Measurements from ENCODE around the gene MEF2C.

The MEF2C gene

DNA sequence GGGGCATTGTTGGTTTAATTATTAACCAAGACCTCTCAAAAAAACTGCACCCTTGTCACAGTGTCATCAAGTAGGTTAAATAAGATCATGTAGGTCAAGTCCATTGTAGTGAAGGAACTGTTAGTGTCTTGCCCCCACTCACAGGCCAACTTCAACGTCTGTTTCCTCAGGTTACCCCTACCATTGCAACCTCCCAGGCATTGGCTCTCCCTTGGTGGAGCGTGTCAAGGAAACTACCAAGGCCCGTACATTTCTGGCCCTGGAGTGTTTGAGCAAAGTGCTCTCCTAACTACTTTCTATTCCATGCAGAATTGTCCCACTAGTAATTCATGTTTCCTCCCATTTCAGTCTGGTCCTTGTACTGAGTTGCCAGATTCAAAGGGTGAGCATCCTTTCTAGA is 167.5 kb downstream of the MEF2C start:
- Mint-ChIP-seq H3K4me1 (ENCODE audit: low read depth) (no peaks in the 10 kb centered on the region), H3K36me3 (ENCODE audit: low read depth) (no peaks in the 10 kb centered on the region), H3K27me3 (ENCODE audit: low read depth) (peaks cover 3% of the 10 kb centered on the region), H3K4me3 (no peak overlapping the region), H3K9me3 (no peaks in the 10 kb centered on the region), H3K27ac (no peak overlapping the region)

DNA sequence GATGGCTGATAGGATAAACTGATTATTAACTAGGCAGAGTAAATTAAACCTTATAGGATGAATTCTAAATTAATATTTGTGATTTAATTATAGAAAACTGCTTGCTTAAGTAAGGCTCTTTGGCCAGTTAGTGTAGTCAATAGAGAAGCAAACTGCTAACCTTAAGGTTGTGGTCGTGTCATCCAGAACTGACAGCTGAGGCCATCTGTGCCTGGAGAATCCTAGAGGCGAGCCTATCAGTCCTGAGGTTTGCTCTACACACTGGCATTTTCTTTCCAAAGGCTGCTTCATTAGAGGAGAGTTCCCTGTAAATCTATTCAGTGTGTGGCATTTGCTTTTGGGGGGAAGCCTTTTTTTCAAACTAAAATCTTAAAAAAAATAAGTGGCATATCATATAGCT is 169.2 kb downstream of the MEF2C start:
- Mint-ChIP-seq H3K9me3 (no peaks in the 10 kb centered on the region), H3K4me3 (no peak overlapping the region), H3K27ac (no peak overlapping the region), H3K4me1 (ENCODE audit: low read depth) (no peaks in the 10 kb centered on the region), H3K36me3 (ENCODE audit: low read depth) (no peaks in the 10 kb centered on the region), H3K27me3 (ENCODE audit: low read depth) (peaks cover 3% of the 10 kb centered on the region)

DNA sequence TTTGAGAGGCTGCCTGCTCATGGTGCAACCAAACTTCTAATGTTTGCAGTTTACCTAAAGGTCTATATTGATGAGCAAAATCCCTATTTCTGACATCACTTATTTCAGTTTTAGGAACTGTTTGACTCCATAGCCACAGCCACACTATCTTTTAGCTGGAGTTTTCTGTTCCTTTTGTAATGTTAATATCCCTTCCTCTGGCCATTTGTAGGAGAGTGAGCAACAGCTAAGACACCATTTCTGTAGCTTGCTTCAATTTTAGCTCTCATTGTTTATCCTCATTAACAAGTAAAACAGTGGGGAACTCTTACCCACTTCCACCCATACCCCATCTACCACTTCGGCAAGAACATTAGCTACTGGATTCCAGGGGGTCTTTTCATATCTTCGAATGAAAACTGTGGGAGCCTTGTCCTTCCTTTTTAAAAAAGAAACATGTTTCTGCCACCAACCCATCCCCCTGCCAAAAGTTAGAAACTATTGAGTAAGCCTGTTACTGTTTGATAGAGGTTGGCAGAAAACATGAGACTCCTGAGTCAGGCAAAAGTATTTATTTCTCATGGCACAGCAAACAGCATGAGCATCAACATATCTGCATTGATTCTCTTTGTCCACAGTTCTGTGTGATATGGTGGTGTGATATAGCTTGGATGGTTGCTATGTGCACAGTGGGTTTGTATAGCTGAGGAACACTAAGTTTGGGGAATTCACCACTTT is 174.1 kb downstream of the MEF2C start:
- no peak overlapping the region for H3K27ac Mint-ChIP-seq
- no peak overlapping the region for H3K4me3 Mint-ChIP-seq
- H3K36me3 Mint-ChIP-seq (ENCODE audit: low read depth): no peaks in the 10 kb centered on the region
- H3K27me3 Mint-ChIP-seq (ENCODE audit: low read depth): no peaks in the 10 kb centered on the region
- H3K9me3 Mint-ChIP-seq: no peaks in the 10 kb centered on the region
- H3K4me1 Mint-ChIP-seq (ENCODE audit: low read depth): no peaks in the 10 kb centered on the region

DNA sequence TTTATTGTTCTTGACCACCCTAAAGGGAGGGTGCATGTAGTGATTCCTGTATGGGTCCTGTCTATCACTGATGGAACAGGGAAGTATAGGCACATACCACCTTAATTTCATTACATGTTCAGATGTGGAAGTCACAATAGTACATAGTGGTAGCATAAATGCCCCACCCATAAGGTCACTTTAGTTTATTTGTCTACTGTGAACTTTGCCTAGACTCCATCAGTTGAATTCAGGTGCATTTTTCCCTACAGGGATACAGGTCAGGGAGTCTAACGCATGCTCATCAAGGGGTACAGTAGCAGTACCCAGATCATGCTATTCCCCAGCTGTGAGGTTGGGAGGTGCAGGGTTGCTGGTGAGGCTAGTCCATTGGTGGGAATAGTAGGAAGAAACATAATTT is 175.0 kb downstream of the MEF2C start:
- H3K27ac Mint-ChIP-seq: no peak overlapping the region
- no peaks in the 10 kb centered on the region for H3K36me3 Mint-ChIP-seq (ENCODE audit: low read depth)
- H3K4me3 Mint-ChIP-seq: no peak overlapping the region
- no peaks in the 10 kb centered on the region for H3K9me3 Mint-ChIP-seq
- no peaks in the 10 kb centered on the region for H3K4me1 Mint-ChIP-seq (ENCODE audit: low read depth)
- H3K27me3 Mint-ChIP-seq (ENCODE audit: low read depth): no peaks in the 10 kb centered on the region

DNA sequence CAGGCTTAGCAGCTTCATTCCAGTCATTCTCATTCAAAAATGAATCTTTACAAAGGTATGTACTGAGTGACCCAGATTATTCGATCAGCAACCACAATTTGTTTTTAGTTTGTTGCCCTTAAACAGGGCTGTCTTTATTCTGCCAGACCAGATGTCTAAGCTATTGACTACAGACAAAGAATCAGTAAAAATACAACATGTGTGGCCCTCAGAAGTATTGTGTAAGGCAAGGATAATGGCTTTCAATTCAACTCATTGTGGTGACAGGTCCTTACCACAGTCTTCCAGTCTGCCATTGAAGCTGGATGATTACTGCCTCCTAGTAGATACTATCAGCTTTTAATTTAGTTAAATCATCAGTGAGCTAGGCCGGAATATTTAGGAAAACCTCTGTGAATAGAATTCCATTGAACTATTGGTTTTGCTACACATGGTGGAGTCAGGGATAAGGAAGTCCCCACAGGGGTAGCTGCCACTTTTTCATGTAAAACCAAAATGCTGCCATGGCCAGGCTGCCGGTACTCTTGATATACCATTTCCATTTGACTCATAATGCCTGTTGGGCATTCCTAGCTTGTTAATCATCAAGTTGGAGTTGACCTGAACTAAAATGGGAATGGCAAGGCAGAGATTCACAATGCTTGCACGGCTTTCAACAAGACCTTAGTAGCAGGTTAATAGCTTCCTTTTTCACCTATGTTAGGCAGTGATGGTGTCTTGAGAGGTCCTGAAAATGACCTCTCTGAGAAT is 175.6 kb downstream of the MEF2C start:
- Mint-ChIP-seq H3K36me3 (ENCODE audit: low read depth) (no peaks in the 10 kb centered on the region), H3K4me3 (no peak overlapping the region), H3K27ac (no peak overlapping the region), H3K4me1 (ENCODE audit: low read depth) (no peaks in the 10 kb centered on the region), H3K27me3 (ENCODE audit: low read depth) (no peaks in the 10 kb centered on the region), H3K9me3 (no peaks in the 10 kb centered on the region)

DNA sequence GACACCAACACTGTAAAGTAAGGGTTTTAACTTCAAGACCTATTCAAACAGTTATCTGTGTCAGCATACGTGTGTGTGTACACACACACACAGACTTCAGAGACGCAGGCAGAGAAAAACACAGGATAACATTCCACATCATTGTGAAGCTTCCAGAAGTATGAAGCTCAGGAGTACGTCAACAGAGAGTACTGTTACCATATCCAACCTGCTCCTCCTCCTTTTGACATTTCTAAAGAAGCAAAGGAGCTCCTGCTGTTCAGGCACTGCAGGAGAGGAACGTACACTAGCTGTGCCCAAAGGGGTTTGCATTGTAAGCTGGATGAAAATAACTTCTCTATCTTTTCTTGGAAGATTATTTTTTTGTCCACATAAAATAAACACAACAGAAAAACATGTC is 180.7 kb downstream of the MEF2C start:
- Mint-ChIP-seq H3K9me3 (no peaks in the 10 kb centered on the region), H3K27me3 (ENCODE audit: low read depth) (peaks cover 24% of the 10 kb centered on the region), H3K36me3 (ENCODE audit: low read depth) (no peaks in the 10 kb centered on the region), H3K4me1 (ENCODE audit: low read depth) (no peaks in the 10 kb centered on the region), H3K27ac (no peak overlapping the region), H3K4me3 (no peak overlapping the region)

DNA sequence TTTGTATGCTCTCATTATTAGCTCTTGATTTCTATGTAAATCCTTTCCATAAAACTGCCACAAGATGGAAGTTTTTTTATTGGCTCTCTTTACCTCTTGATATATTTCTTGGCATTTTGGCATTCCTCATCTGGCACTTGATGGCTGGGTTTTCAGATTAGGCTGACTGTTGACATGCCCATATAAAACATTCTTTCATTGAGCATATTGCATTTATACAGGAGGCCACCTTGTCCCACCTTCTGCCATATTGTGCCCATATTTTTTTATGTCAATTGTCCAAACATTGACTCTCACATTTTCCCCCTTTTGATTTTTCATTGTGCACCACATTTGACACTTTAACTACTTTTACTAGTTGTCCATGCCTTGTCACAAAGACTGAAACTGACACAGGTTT is 182.9 kb downstream of the MEF2C start:
- Mint-ChIP-seq H3K4me3 (no peak overlapping the region), H3K27me3 (ENCODE audit: low read depth) (peaks cover 46% of the 10 kb centered on the region), H3K36me3 (ENCODE audit: low read depth) (no peaks in the 10 kb centered on the region), H3K4me1 (ENCODE audit: low read depth) (no peaks in the 10 kb centered on the region), H3K9me3 (no peaks in the 10 kb centered on the region), H3K27ac (no peak overlapping the region)

DNA sequence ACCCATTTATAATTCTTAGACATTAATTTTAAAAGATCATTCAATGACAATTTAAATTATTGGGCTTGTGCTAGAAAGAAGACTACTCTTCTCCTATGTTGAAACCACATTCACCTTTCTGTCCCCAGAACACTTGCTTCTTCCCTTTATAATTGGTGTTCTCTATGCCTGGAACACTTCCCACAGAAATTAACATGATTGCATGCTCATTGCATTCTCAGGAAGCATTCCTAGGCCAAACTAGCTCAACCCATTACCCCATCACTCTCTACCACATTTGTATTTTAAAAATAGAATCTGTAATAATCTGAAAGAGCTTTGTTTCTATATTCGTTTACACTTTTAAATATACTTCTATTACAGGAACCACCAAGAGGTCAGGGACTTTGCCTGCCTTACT is 184.7 kb downstream of the MEF2C start:
- H3K4me1 Mint-ChIP-seq (ENCODE audit: low read depth): no peaks in the 10 kb centered on the region
- peaks cover 62% of the 10 kb centered on the region for H3K27me3 Mint-ChIP-seq (ENCODE audit: low read depth)
- H3K27ac Mint-ChIP-seq: no peak overlapping the region
- peaks cover 2% of the 10 kb centered on the region for H3K36me3 Mint-ChIP-seq (ENCODE audit: low read depth)
- H3K9me3 Mint-ChIP-seq: no peaks in the 10 kb centered on the region
- no peak overlapping the region for H3K4me3 Mint-ChIP-seq

DNA sequence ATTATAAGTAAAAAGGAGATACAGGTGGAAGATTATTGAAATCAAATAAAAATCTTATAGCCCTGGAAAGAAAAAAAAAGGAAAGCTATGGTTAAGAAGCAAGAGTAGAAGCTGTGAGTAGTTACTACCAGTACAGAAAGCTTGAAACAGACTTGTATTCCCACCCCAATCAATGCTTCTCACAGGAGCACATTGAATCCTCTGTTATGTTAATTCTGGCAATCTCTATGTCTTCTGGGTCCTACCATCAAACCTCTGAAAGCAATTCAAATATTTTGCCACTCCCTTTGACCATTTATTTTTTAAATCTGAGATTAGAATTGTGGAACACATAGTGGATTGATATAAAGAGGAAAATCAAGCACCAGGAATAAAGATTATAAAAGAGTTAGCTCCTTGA is 186.5 kb downstream of the MEF2C start:
- Mint-ChIP-seq H3K27ac (no peak overlapping the region), H3K9me3 (no peaks in the 10 kb centered on the region), H3K4me3 (no peak overlapping the region), H3K27me3 (ENCODE audit: low read depth) (peaks cover 78% of the 10 kb centered on the region), H3K36me3 (ENCODE audit: low read depth) (peaks cover 2% of the 10 kb centered on the region), H3K4me1 (ENCODE audit: low read depth) (no peaks in the 10 kb centered on the region)

DNA sequence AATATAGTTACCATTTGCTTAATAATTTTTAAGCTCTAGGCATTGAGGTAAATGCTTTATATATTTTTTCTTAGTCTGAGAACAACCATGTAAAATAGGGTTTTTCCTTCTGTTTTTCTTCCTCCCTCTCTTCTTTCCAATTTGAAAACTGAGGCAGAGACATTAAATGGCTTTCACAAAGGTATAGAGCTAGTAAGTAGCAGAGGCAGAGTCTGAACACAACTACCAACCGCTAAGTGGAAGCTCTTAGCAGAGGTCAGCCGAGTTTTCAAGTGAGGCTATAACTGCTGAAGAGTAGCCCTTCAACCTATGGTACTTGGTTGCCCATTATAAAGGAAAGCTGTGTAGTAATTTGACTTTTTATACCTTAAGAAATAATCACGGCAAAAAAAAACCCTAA is 187.1 kb downstream of the MEF2C start:
- Mint-ChIP-seq H3K4me1 (ENCODE audit: low read depth) (peaks cover 4% of the 10 kb centered on the region), H3K27ac (peak overlapping the region; percentile 19), H3K27me3 (ENCODE audit: low read depth) (peaks cover 81% of the 10 kb centered on the region), H3K36me3 (ENCODE audit: low read depth) (peaks cover 5% of the 10 kb centered on the region), H3K9me3 (no peaks in the 10 kb centered on the region), H3K4me3 (no peak overlapping the region)

DNA sequence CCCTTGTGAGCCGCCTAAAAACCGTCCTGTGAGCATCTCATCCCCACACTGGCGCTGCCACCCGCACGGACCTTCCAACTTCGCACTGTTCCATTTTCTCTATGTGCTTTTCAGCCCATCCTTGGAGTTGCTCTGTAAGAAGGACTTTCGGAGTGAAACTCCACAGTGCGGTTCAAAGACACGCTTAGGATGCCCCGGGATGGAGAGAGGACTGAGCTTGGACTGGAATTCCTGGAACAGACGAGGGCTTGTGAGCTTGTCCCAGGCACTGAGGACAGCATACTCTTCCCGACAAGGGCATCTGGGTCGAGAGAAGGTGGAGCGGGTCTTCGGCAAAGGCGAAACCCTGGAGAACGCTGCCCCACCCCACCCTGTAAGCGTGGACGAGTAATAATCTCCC is 187.8 kb downstream of the MEF2C start:
- Mint-ChIP-seq H3K9me3 (no peaks in the 10 kb centered on the region), H3K4me3 (no peak overlapping the region), H3K4me1 (ENCODE audit: low read depth) (peaks cover 8% of the 10 kb centered on the region), H3K27ac (no peak overlapping the region), H3K36me3 (ENCODE audit: low read depth) (peaks cover 7% of the 10 kb centered on the region), H3K27me3 (ENCODE audit: low read depth) (peaks cover 86% of the 10 kb centered on the region)

DNA sequence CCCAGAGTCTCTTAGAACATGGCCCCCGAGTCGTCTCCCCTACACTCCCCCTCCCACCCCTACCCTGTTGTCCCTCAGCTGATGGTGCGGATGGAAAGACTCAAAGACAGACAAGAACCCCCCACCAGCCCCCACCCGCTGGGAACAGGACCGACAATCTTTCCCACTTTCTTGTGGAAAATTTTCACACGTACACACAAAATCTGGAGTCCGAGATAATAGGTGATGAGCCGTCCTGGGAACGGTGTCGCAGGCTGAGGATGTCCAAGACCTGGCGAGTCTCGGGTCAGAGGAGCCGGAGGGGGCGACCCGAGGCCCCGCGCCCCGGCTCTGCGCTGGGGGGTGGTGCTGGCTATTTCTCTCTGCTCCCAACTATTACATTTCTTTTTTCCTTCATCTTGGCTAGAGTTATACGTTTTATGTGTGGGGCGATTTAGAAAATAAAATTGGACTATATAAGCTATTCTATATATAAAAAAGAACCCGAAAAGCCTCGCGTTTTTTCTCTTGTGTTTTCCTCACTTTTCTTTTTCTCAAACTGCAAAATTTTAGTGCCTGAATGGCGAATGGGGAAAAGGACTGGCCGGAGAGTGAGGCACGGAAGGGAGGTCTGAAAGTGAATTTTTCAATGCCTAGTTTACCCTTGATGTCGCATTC is 188.8 kb downstream of the MEF2C start:
- Mint-ChIP-seq H3K4me1 (ENCODE audit: low read depth) (peaks cover 8% of the 10 kb centered on the region), H3K27ac (no peak overlapping the region), H3K27me3 (ENCODE audit: low read depth) (peaks cover 86% of the 10 kb centered on the region), H3K36me3 (ENCODE audit: low read depth) (peaks cover 7% of the 10 kb centered on the region), H3K4me3 (no peak overlapping the region), H3K9me3 (no peaks in the 10 kb centered on the region)

DNA sequence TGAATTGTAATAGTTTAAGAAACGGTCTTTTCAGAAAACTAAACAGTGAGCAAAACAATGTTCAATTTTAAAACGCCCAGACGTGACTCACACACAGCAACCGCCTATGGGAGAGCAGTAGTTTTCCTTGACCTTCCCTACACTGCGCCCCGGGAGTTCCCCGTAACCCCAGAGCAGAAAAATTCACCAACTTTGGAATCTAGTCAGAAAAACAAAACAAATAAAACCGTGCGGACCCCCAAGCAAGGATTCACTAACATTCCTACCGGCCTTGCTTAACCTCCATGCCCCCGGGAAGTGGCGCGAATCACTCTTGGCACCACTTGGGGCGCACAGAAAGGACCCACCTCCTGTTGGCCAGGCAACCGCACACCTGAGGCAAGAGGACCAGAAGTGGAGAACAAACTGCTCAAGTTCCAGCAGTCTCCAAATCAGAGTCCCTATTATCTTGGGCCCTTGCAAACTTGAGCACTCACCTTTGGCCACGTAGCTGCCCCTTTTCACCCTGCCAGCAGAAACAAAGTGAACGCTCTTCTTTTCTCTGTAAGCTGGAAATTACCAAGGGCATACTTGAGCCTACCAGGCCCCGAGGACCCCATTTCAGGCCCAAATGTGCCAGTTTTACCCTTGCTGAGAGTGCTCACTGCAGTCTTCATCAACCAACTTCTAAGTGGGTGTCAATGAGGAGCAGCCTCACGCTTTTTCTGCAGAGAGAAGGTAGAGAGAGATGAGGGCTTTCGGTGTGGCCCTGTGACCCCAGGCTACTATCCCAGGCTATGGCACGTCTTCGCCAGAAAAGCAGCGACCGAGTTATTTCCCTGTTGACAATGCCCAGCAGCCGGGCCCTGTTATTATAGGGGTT is 189.7 kb downstream of the MEF2C start:
- no peaks in the 10 kb centered on the region for H3K9me3 Mint-ChIP-seq
- peak overlapping the region; percentile 72 for H3K27ac Mint-ChIP-seq

More for the DNA sequence above, 189.7 kb downstream of the MEF2C start:
- H3K4me1 Mint-ChIP-seq (ENCODE audit: low read depth): peaks cover 8% of the 10 kb centered on the region
- peaks cover 7% of the 10 kb centered on the region for H3K36me3 Mint-ChIP-seq (ENCODE audit: low read depth)
- H3K4me3 Mint-ChIP-seq: no peak overlapping the region
- peaks cover 91% of the 10 kb centered on the region for H3K27me3 Mint-ChIP-seq (ENCODE audit: low read depth)

Data from T-helper 1 cell treated with Interleukin-12 subunit alpha and Interleukin-12 subunit beta and Interleukin-4 antibody, amounts not matched to agents 30 μg/mL and 1 μg/mL, for 36 hours (primary cell).